SU-DHL-6 (cell line): Measurements from ENCODE around the gene SMCHD1.

Experiments
- EZH2phosphoT487 ChIP-seq: fragments of 200-600 bp; sonication (generic), shearing (Covaris generic); conservative IDR thresholded peaks from 2 replicates; pipeline ENCODE4 v1.6.1; 2018; ENCODE audit warnings: mild to moderate bottlenecking, antibody characterized with exemption, low read length, moderate library complexity, mixed read lengths
- TF ChIP-seq, protein P1 (sequence below): fragments of 200-600 bp; sonication (generic); IDR thresholded peaks from one replicate; pipeline ENCODE4 v1.5.1; 2017; ENCODE audit warnings: antibody characterized with exemption, mild to moderate bottlenecking, low read length, moderate library complexity; ENCODE audit not compliant: insufficient read depth, poor library complexity, severe bottlenecking

DNA sequence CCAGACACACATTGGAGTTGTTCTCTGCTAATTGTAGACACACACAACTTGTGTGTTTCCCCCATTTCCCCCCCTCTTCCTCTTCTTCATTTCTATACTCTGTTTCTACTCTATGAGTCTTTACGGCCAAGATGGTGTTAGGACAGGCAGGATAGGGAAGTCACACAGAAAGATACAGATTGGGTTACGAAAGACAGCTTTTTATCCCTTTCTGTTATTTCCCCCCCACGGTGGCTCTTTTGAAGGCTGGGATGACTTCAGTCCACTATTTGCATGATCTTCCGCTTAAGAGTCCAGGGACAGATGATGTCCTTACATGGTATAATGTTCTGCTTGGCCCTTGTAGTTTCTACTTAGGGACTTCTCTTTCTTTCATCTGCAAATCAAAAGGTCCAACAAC, 189.6 kb downstream of the SMCHD1 start:
- TF ChIP-seq, protein P1, sequence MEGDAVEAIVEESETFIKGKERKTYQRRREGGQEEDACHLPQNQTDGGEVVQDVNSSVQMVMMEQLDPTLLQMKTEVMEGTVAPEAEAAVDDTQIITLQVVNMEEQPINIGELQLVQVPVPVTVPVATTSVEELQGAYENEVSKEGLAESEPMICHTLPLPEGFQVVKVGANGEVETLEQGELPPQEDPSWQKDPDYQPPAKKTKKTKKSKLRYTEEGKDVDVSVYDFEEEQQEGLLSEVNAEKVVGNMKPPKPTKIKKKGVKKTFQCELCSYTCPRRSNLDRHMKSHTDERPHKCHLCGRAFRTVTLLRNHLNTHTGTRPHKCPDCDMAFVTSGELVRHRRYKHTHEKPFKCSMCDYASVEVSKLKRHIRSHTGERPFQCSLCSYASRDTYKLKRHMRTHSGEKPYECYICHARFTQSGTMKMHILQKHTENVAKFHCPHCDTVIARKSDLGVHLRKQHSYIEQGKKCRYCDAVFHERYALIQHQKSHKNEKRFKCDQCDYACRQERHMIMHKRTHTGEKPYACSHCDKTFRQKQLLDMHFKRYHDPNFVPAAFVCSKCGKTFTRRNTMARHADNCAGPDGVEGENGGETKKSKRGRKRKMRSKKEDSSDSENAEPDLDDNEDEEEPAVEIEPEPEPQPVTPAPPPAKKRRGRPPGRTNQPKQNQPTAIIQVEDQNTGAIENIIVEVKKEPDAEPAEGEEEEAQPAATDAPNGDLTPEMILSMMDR = no peak
- TF ChIP-seq EZH2phosphoT487 = no peak
